ENCODE data around the gene POU5F1.
A peak's percentile ranks its signal among the peaks of the same experiment; 100 is the strongest.

Gene POU5F1

DNA sequence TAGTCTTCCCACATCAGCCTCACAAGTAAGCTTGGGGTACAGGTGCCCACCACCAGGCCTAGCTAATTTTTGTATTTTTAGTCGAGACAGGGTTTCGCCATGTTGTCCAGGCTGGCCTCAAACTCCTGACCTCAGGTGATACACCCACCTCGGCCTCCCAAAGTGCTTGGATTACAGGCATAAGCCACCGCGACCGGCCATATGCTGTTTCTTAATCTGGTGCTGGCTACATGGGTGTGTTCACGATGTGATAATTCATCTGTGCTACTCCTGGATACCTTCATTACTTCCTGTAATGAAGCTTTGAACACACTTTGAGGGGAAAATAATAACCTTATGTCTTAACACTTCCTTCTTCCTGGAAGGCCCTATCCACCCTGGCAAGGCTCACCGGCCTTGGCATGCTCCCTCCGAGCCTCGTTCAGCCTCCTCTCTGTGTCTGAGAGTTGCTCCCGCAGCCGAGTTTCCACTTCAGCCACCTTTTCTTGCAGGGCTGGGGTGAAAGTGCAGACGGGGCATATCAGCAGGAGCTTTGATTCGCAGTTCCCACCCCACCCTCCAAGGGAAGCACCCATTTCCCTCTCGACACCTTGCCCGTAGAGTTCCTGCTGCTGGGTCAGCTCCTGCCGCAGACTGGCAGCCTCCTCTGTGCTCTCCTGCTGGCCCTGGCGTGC, 26.0 kb downstream of the POU5F1 start:
- no peak for DNase-seq (ENCODE audit: low read depth in 2 of 2, low spot score in 1 of 2)

DNA sequence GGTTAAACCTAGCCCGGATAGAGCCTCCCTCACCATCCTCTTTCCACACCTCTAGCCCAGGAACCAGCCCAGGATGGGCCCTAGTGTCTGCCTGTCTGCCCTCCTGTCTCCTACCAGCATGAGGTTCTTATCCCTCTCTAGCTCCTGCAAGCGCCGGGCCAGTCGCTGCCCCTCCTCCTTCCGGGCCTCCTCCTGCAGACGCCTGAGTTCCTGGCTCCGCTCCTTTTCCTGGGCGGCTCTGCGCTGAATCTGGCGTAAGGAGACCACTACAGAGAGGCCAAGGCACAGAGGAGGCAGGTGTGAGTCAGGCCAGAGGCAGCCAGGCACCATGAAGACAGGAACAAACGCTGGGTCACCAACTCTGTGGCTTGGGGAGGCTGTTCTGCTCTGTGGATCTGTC, 27.3 kb downstream of the POU5F1 start:
- no peak for DNase-seq (ENCODE audit: low read depth in 2 of 2, low spot score in 1 of 2)

DNA sequence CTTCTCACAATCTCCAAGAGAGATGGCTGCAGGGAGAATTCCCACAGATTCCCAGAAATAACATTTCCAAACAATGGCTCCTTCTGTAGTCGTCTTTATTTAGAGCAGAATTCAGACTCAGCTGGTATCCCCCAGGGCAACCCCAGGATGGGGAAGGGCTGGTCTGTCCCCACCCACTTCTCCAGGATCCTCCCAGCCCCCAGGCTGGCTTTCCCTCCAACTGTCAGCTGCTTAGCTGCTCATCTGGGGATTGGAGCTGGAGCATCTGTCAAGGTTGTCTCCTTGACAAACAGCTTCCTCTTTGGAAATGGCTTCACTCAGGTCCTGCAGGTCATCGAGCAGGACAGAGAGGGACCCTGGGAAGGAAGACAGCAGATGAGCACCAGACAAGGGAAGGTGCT, 28.1 kb downstream of the POU5F1 start:
- no peak for DNase-seq (ENCODE audit: low read depth in 2 of 2, low spot score in 1 of 2)

DNA sequence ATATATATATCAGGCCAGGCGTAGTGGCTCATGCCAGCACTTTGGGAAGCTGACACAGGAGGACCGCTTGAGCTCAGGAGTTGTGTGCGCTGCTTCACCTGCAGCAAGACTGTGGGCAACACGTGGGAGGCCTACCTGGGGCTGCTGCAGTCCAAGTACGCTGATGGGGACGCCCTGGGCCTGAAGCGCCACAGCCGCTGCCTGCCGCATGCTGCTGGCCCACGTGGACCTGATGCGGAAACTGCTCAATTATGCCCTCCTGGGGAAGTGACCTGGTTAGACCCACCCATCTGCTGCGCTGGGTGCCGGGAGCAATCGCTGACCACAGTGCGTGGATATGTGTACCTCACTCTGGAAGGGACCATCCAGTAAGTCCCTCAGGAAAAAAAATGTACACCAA, 29.8 kb downstream of the POU5F1 start:
- no peak for DNase-seq (ENCODE audit: low read depth in 2 of 2, low spot score in 1 of 2)

DNA sequence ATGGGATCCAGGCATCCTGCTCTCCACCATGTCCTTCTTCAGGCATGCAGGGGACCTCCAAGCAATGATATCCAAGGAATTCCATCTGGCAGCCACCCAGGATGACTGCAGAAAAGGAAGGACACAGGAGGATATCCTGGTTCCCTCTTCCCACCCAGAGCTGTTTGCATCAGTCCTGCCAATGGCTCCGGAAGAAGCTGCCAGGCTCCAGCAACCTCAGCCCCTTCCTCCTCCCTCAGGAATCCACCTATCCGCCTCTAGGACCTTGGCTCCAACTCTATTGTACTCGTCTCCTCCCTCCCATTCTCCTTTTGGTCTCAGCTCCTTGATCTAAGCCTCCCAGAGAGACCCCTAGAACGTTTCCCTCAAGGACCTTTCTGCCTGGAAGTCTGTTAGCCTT, 30.9 kb downstream of the POU5F1 start:
- DNase-seq (ENCODE audit: low read depth in 2 of 2, low spot score in 1 of 2): no peak

DNA sequence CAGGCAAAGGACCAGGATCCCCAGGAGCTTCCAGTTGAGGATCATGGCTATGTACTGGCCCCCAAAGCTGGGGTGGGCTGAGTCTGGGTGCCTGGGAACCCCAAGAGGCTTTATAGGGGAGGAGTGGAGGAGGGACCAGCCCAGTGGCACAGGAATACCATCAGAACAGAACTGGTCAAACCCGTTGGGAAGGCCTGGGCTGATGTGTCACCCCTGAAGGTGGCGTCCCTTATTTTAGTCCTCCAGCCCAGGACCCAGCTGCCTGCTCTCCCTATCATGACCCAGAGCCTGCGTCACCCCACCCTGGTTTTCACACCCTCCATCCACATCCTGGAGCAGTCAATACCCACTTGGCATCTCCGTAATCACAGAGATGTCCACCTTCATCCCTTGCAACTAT, 31.5 kb downstream of the POU5F1 start, which contains the start of gene PSORS1C2:
Gene PSORS1C2 (minus strand): TSS at position 85 of the 400 bp plus-strand sequence. CDS start 40 bp downstream, at position 45.
- DNase-seq (ENCODE audit: low read depth in 2 of 2, low spot score in 1 of 2): no peak

DNA sequence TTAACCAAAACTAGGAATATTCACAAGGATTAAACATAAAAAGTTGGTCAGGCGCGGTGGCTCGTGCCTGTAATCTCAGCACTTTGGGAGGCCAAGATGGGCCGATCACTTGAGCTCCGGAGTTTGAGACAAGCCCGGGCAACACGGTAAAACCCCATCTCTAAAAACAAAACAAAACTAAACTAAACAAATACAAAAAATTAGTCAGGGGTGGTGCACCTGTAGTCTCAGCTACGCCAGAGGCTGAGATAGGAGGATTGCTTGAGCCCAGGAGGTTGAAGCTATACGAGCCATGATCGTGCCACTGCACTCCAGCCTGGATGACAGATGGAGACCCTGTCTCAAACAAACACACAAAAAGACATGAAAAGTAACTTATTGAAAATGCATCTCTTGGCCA, 34.8 kb downstream of the POU5F1 start:
- DNase-seq (ENCODE audit: low read depth in 2 of 2, low spot score in 1 of 2): no peak

DNA sequence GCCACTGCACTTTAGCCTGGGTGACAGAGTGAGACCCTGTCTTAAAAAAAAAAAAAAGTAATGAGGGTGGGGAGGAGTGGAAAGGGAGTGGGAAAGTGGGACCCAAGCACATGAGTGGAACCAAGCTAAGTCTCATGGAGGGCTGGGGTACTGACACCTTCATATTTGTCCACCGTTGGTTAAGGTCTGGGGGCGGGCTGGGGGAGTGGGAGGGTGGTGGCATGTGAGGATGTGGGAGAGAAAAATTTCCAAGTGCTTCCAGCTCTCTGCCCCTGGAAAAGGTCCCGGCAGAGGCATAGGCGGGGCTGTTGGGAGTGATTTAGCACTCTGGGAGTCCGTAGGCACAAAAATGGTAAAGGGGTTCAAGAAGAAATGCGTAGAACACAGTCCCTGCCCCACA, 37.7 kb downstream of the POU5F1 start:
- no peak for DNase-seq (ENCODE audit: low read depth in 2 of 2, low spot score in 1 of 2)

DNA sequence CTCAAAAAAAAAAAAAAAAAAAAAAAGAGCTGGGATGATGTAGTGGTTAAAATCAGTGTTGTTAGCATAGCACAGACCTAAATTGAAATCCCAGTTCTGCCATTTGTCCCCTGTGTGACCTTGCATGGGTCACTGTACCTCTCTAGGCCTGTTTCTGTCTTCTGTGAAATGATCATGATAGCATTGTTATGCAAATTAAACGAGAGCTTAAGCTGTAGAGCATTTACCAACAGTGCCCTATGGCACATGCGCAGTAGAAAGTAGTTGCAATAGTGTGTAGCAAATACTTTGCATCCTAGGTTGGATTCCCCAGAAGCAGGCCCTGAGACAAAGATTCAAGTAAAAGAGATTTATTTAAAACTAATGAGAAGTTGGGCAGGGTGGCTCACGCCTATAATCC, 38.9 kb downstream of the POU5F1 start:
- no peak for DNase-seq (ENCODE audit: low read depth in 2 of 2, low spot score in 1 of 2)

DNA sequence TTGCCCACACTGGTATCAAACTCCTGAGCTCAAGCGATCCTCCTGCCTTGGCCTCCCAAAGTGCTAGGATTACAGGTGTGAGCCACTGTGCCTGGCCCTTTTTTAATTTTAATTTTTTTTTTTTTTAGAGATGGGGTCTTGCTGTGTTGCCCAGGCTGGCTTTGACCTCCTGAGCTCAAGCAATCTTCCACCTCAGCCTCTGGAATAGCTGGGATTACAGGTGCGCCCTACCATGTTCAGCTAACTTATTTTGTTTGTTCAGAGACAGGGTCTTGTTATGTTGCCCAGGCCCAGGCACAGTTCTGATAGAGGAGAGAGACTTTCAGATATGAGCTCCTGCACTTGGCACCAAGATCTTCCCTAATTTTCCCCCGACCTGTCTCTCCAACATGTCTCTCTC, 39.7 kb downstream of the POU5F1 start:
- no peak for DNase-seq (ENCODE audit: low read depth in 2 of 2, low spot score in 1 of 2)

DNA sequence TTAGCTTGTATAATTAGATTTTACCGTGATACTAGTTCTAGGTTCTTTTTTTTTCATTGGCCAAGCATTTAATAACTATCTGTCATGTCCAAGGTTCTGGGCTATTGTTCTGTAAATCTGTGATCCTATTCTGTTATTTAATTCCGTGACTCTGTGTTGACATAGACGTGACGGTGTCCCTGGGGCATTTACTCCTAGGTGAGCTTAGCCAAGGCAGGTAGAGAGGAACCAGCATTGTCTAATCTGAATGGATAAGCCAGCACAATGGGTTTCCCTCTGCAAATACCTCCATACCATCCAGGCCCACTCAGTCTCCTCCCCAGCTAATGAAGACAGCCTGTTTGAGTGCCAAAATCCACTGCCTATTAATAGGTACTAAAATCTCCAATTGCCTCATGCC, 41.4 kb downstream of the POU5F1 start:
- no peak for DNase-seq (ENCODE audit: low read depth in 2 of 2, low spot score in 1 of 2)

DNA sequence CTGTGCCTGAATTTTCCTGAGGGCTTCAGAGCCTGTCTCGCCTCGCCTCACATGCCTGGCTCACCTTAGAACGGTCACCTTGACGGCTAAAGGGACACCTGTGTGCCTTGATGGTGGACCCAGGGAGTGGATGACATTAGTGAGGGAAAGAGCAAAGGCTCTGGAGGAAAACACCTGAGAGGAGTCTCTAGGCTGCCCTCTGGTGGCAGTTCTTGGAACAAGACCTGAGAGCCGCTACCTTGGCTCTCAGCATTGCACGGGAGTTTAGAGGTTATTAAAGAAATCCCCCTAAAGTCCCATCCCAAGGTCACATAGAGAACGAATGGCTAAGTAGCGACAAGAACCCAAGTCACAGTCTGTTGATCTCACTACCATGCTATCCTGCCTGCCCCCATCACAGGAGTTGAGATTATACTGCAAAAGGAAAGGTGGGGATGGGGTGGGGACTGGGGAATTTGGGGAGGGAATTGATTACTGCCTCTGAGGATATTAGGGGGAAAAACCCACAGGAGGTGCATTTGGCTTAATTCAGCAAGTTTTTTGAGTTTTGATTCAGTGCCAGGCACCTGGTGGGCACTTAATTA, 42.3 kb downstream of the POU5F1 start:
- DNase-seq (ENCODE audit: low read depth in 2 of 2, low spot score in 1 of 2): peak; percentile 46 to 52

DNA sequence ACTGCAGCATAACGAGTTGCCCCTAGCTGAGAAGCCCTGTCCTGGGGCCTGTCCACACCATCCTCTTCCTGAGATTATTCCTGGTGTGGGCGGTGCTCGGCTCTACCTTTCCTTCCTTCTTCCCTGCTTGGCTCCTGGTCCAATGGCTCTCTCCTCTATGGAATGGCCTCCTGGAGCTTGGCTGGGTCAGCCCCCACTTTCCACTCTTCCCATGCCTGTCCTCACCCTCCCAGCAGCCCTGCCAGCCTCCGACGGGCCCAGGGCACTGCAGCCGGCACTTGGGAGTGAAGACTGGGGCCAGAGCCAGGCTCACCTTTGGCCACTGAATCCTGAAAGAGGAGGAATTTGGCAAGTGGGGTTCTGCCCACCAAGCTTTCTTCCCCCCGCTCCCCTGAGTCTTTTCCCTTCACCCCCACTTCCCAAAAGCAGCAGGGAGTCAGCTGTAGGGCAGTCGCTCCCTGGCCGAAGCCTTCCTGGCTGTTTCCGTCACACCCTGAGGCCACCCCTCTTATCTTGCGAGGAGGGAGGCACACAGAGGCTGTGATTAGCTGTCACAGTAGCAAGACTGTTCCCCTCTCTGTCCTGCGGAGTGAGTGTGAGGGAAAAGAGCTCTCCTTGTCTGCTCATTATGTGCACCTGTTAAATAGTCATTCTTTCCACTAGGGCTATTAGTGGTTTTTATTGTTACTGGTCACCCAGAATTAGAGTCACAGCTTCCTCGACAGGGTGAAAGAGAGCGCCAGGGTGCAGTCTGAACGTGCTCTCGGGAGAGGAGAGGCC, 43.9 kb downstream of the POU5F1 start:
- DNase-seq (ENCODE audit: low read depth in 2 of 2, low spot score in 1 of 2): no peak

DNA sequence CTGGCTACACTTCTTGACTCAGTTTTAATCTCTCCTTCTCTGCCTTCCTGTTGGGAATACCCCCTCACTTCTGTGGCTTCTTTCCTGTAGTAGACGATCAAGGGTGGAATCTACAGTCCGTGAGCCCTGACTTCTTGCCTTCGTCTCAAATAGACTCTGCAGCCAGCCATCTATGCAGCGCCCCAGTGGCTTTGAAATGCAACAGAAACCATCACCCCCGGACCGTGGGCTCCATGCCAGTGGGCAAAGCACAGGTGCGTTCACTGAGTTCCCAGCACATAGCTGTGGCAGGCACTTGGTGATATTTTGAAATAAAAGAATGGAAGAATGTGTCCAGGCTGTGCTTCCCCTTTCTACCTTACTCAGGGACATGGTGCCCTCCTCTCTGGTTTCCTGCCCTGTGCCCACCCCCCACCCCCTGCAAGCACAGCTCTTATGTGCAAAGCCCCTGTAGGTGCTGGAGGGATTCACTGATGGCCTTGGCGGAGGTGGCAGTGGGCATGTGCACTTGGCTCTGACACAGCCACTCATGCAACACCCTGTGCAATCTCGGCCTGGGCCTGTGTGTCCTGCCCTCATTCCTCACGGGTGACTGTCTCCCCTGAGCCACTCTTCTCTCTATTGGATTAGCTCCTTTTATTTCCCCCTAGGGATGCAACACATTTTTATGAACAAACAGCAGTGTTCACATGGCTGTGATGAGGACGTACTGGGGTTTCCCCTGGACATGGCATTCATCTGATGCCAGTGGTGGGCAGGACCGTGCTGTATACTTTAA, 44.7 kb downstream of the POU5F1 start:
- DNase-seq (ENCODE audit: low read depth in 2 of 2, low spot score in 1 of 2): no peak

DNA sequence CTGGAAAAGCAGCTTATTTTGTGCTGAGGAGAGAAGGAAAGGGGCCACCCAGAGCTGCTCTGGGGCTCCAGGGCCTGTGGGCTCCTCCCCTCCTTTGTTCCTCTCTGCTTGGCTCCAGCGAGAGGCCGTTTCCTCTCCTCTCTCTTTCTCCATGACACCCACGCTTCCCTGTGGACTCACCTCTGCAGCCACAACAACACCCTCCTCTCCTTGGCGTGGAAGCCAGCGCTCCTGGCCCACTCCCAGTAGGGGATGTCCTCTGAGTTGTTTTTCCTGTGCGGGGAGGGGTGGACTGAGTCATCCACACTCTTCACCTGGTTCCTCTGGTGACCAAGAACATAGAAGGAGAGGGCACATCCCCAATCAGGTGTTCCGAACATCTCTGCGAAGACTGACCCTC, 45.3 kb downstream of the POU5F1 start:
- no peak for DNase-seq (ENCODE audit: low read depth in 2 of 2, low spot score in 1 of 2)

DNA sequence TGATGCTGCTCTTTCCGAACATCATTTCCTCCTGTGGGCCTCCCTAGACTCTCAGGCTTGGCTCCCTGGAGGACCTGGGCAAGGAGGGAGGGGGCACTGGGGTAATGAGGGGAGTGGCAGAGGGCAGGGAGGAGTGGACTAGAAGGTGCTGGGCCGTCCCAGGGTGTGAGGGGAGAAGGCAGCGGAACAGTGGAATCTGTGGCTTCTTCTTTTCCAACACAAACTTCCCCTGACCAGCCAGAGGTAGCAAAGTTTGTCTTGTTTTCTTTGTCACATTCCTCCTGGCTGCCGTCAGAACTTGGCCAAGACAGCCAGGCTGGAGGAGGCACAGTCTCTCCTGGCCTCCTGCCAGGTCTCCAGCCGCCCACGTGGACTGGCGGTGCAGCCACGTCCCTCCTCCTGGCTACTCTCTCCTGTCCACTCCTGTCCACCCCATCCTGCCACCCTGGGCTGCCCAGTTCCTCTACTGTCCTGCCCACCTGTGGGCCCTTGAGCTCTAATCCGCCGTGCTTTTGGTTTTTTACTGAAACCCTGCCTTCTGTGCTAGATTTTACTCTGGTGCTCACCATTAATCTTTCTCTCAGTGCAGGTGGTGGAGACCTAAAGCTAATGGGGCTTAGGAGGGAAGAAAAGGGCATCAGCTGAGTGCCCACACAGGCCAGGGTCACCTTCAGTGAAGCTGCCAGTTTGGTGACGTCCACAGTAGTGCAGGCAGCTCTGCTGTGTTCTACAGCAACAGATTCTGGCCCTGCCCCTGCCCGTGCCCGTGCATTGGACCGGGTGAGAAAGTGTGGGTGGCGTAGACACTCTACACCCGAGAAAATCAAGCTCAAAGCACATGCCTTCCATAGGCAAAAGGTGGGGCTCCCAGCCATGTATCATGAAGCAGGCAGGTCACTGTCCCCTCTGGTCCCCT, 47.4 kb downstream of the POU5F1 start:
- no peak for DNase-seq (ENCODE audit: low read depth in 2 of 2, low spot score in 1 of 2)

DNA sequence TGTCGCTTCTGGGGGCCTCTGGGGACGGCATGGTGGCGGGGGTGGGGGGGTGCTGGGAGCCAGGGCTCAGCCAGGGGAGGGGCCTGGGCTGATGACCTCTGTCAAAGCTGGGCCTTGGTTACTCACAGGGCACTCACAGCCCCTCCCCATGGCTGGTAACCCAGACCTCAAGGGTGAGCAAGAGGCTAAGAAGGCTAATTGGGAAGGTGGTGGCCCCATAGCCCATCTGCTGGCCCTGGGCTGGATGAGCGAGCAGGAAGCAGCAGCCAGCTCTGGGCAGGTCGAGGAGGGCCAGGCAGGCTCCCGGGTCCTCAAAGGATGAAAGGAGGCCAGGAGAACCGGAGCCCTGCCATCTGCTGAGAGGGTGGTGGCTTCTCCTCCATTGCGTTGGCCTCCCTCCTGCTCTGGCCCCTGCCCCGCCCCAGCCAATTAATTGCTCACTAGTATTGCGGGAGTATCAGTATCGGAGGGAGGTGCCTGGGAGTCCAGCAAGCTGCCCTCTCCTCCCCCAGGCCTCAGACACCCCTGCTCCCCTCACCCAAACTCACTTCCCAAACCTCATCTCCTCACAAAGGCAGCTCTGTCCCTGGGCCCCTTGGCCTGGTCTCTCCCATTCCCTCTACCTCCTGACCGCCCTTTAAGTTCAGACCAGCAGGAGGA, 49.2 kb downstream of the POU5F1 start:
- no peak for DNase-seq (ENCODE audit: low read depth in 2 of 2, low spot score in 1 of 2)

DNA sequence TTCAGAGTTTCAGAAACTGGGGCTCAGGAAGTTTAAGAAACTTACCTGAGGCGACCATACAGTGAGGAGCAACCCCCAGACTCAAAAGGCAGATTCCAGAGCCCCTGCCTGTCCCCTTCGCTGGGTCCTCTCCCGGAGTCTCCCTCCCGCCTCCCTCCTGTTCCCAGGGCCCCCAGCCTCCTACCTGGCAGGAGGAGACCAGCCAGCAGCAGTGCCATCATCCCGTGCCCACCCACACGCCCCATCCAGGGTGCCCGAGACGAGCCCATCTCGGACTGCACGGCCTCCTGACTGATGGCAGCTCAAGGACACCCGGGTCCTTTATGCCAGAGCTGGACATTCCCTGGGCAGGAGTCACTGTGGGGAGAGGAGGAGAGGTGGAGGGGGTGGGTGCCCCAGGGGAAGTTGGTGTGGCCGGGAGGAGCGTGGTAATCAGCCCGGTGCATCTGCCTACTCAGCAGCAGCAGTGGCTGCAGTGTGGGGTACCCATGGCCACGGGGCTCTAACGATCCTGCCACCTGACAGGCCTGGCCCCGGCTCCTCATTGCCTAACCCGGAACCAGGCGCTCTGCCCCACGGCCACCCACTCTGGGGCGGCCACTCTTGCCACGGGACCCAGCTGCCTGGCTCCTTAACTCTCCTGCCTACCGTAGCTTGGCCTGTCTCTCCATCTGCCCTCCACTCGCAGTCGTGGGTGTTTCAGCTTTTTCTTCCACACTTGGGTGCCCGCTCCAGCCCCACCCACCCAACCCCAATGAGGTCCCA, 50.1 kb downstream of the POU5F1 start, which contains the start of gene CDSN:
Gene CDSN (minus strand): TSS at position 296 of the 765 bp plus-strand sequence. CDS start 27 bp downstream, at position 269.
- DNase-seq (ENCODE audit: low read depth in 2 of 2, low spot score in 1 of 2): no peak

DNA sequence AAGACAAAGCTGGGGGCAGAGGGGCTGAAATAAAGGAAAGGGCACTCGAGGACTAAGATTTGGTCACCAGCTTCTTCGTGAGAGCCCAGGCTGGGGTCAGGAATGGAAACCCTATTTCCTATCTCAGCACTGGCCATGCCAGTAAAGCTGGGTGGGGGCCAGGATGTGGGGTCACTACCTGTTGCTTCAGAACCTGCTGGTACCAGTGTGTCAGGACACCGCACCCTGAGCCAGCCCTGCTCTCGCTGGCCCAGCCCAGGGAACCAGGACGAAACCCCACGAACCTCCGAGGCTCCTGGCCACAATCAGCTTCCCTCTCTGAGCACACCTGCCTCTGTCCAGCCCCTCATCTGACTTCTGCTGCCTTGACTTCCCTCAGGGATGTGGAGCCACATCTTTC, 52.3 kb downstream of the POU5F1 start:
- DNase-seq (ENCODE audit: low read depth in 2 of 2, low spot score in 1 of 2): no peak

All from stimulated activated CD8-positive, alpha-beta memory T cell treated with anti-CD3 and anti-CD28 coated beads, Interleukin-4, amount 100 ng/mL, for 1 hour (primary cell).